ENCODE results near the gene TBX18. TPM values are rescaled to one million over a fixed set of nuclear protein-coding genes. Genes with fewer than 3 reads are reported as not detected.

Gene TBX18
- total and polyA plus RNA-seq, 9 of the 15 experiments (the other 6 are each of a cell fraction or from before 2014, with no cell fraction given), result 4.0 to 36.1 (median 20.7) TPM

- no peaks in the 10 kb centered on the region for H3K27me3 ChIP-seq (ENCODE audit: control insufficient read depth in 2 of 2, insufficient read depth in 2 of 2, low read length in 2 of 2)
- no peaks in the 10 kb centered on the region for H3K9me1 ChIP-seq (ENCODE audit: control insufficient read depth, insufficient read depth, low read length)
- POLR2A ChIA-PET, result no interaction called here
- H3K79me2 ChIP-seq (ENCODE audit: control insufficient read depth, insufficient read depth, low read length), result no peaks in the 10 kb centered on the region
- no peaks in the 10 kb centered on the region for H3K36me3 ChIP-seq (ENCODE audit: control insufficient read depth, insufficient read depth, low read length)
- no peak overlapping the region for H2AFZ ChIP-seq (ENCODE audit: low read depth, low read length)
- H3K4me3 ChIP-seq, result no peak overlapping the region
- H3K27ac ChIP-seq (ENCODE audit: extremely low read depth, low read depth, low read length), result no peak overlapping the region
- intact Hi-C loops (cut with micrococcal nuclease), result no loop called here
- ATAC-seq, result no peak
- no peaks in the 10 kb centered on the region for H3K9me3 ChIP-seq (replicated peaks; ENCODE audit: control insufficient read depth, insufficient read depth, low read depth, low read length)
- in situ Hi-C loops (cut with MboI), result no loop called here
- no peaks in the 10 kb centered on the region for H4K20me1 ChIP-seq (replicated peaks; ENCODE audit: control insufficient read depth, insufficient read depth, low read length)
- no peak for FAIRE-seq
- no peak for DNase-seq (ENCODE audit: extremely low read depth in 1 of 4, low spot score in 3 of 4)
- no peak overlapping the region for H3K9ac ChIP-seq (ENCODE audit: insufficient read depth in 1 of 2, low read depth in 2 of 2, low read length in 2 of 2)
- WGBS (ENCODE audit: insufficient coverage, low coverage, missing lambda C conversion rate), result 4% methylated on average over 2 of the region's 2 CpGs
- H3K4me1 ChIP-seq (replicated peaks in 1 of 2; ENCODE audit: control insufficient read depth in 2 of 2, insufficient read depth in 2 of 2, low read length in 2 of 2), result peaks cover 4 to 14% of the 10 kb centered on the region in 2 experiments; a peak in 4 of 5 replicates
- CTCF ChIA-PET (ENCODE audit: low intra/inter-chr PET ratio), result no interaction called here
- no peak overlapping the region for H3K4me2 ChIP-seq (ENCODE audit: insufficient read depth, low read length)
- no TSS peak for BruUV-seq (replicated peaks)
- TF ChIP-seq ZNF280B (CRISPR knock-in tag; IDR thresholded peaks at IDR 0.05) (no peak), ZNF592 (IDR thresholded peaks at IDR 0.05) (no peak), ZNF23 (CRISPR knock-in tag; IDR thresholded peaks at IDR 0.05) (no peak), SAFB2 (IDR thresholded peaks at IDR 0.05; ENCODE audit: borderline replicate concordance, low read depth, low read length, severe bottlenecking) (no peak), ZNF197 (CRISPR knock-in tag; IDR thresholded peaks at IDR 0.05; ENCODE audit: low read depth) (no peak), POLR2A (conservative IDR thresholded peaks at IDR 0.05) (no peak), ARID3B (CRISPR knock-in tag; IDR thresholded peaks at IDR 0.05; ENCODE audit: borderline replicate concordance) (no peak), ZC3H11A (IDR thresholded peaks at IDR 0.05; ENCODE audit: low read depth, low read length) (no peak), KHSRP (IDR thresholded peaks at IDR 0.05) (no peak), IRF1 (CRISPR knock-in tag; IDR thresholded peaks at IDR 0.05; ENCODE audit: borderline replicate concordance) (no peak), ZBTB1 (CRISPR knock-in tag; IDR thresholded peaks at IDR 0.05; ENCODE audit: borderline replicate concordance, low read depth) (no peak), CBX3 (IDR thresholded peaks at IDR 0.05; ENCODE audit: borderline replicate concordance in 1 of 2, low read length in 2 of 2) (no peak), IRF2 (CRISPR knock-in tag; IDR thresholded peaks at IDR 0.05) (no peak), JUN (IDR thresholded peaks at IDR 0.05; ENCODE audit: borderline replicate concordance, low read depth, low read length) (no peak), JUN (CRISPR knock-in tag; IDR thresholded peaks at IDR 0.05; ENCODE audit: borderline replicate concordance) (no peak), RBFOX2 (IDR thresholded peaks at IDR 0.05; ENCODE audit: low read depth, low read length) (no peak)
These were observed 100.5 kb downstream of the TBX18 start for GRCh38 chr6:84663866-84664265.
